CD4-positive, alpha-beta memory T cell (primary cell): ENCODE results near the gene ODAD3. TPM values are rescaled to one million over a fixed set of nuclear protein-coding genes. Genes with fewer than 3 reads are reported as not detected.

Source experiments
- CTCF ChIA-PET: fragments of 350-600 bp; sonication (Branson Sonifier 250); formaldehyde crosslinking; loops from one replicate; lab custom pipeline; 2021; ENCODE audit warnings: inconsistent platforms; ENCODE audit not compliant: partially characterized antibody; lab: Charles Lee
- POLR2A ChIA-PET: fragments of 350-600 bp; sonication (Branson Sonifier 250); formaldehyde crosslinking; loops from one replicate; lab custom pipeline; 2021; ENCODE audit not compliant: partially characterized antibody; lab: Charles Lee
- DNase-seq, 5 donors: peaks; one replicate each; pipeline versions ENCODE4 v3.0.0 to v3.0.0-alpha.2; 2020 to 2022; ENCODE audit warnings: mixed read lengths in 1 of 5
- H3K27ac ChIP-seq: one replicate; pipeline ENCODE4 v1.7.0; 2013; ENCODE audit warnings: low read depth, low read length
- H3K27me3 ChIP-seq: 2 replicates; pipeline ENCODE4 v1.7.0; 2013; ENCODE audit warnings: mild to moderate bottlenecking, low read length, moderate library complexity; ENCODE audit not compliant: insufficient read depth
- H3K36me3 ChIP-seq: 2 replicates; pipeline ENCODE4 v1.7.0; 2013; ENCODE audit warnings: mild to moderate bottlenecking, low read length, moderate library complexity; ENCODE audit not compliant: insufficient read depth
- H3K4me1 ChIP-seq: 2 replicates; pipeline ENCODE4 v1.7.0; 2013; ENCODE audit warnings: mild to moderate bottlenecking, low read length, moderate library complexity; ENCODE audit not compliant: insufficient read depth
- H3K4me3 ChIP-seq, 2 donors: one replicate each; pipeline ENCODE4 v1.7.0; 2013; ENCODE audit warnings: low read length in 2 of 2, mild to moderate bottlenecking in 1 of 2
- H3K9me3 ChIP-seq, 2 donors: one replicate each; pipeline ENCODE4 v1.7.0; 2013; ENCODE audit warnings: low read length in 2 of 2, control low read depth in 1 of 2; ENCODE audit not compliant: control insufficient read depth in 1 of 2
- H3K27ac Mint-ChIP-seq, 7 donors: one replicate each; pipeline ENCODE4 v1.8.0; 2020 to 2021; ENCODE audit warnings: mixed read lengths in 7 of 7, mild to moderate bottlenecking in 6 of 7, inconsistent platforms in 3 of 7, moderate library complexity in 3 of 7
- H3K27me3 Mint-ChIP-seq, 2 donors: one replicate each; pipeline ENCODE4 v1.8.0; 2020 to 2021; ENCODE audit warnings: mixed read lengths in 2 of 2
- H3K36me3 Mint-ChIP-seq, 2 donors: one replicate each; pipeline ENCODE4 v1.8.0; 2020 to 2021; ENCODE audit warnings: mixed read lengths in 2 of 2, inconsistent platforms in 1 of 2, mild to moderate bottlenecking in 1 of 2
- H3K4me1 Mint-ChIP-seq, 4 donors: one replicate each; pipeline ENCODE4 v1.8.0; 2020 to 2021; ENCODE audit warnings: mixed read lengths in 4 of 4, mild to moderate bottlenecking in 1 of 4
- H3K4me3 Mint-ChIP-seq, 8 donors: one replicate each; pipeline ENCODE4 v1.8.0; 2020 to 2021; ENCODE audit warnings: mixed read lengths in 8 of 8, mild to moderate bottlenecking in 7 of 8, moderate library complexity in 6 of 8, inconsistent platforms in 3 of 8
- H3K9me3 Mint-ChIP-seq, 8 donors: one replicate each; pipeline ENCODE4 v1.8.0; 2020 to 2021; ENCODE audit warnings: mixed read lengths in 8 of 8, mild to moderate bottlenecking in 5 of 8, inconsistent platforms in 3 of 8, moderate library complexity in 1 of 8
- intact Hi-C: fragments of 100-400 bp; cut with micrococcal nuclease; formaldehyde crosslinking; loops from one replicate; pipeline ENCODE4 v1.15.1; 2023
- polyA plus RNA-seq, 2 donors: library from polyadenylated mRNA; unstranded; fragments of 300-500 nt; fragmentation: Illumina TruSeq; gene quantifications; one replicate each; pipeline ENCODE4 v1.2.3, GENCODE V29; 2021
- total RNA-seq, 2 experiments: library from RNA; stranded (reverse); gene quantifications; one replicate each; pipeline ENCODE4 v1.2.3, GENCODE V29; 2021

ODAD3 gene
- total and polyA plus RNA-seq, 4 experiments from 2014 or later = not detected

- Histone ChIP-seq H3K36me3 (peaks cover 3% of the 10 kb centered on the region), H3K4me1 (no peaks in the 10 kb centered on the region), H3K27me3 (no peaks in the 10 kb centered on the region), H3K4me3 (no peak overlapping the region), H3K27ac (no peak overlapping the region), H3K9me3 (no peaks in the 10 kb centered on the region)
- H3K27me3 Mint-ChIP-seq = no peaks in the 10 kb centered on the region
- H3K4me1 Mint-ChIP-seq = peaks cover 0 to 1% (median 0%) of the 10 kb centered on the region in 4 donors
- peaks cover 6 to 9% of the 10 kb centered on the region in 2 donors for H3K36me3 Mint-ChIP-seq
- H3K4me3 Mint-ChIP-seq = no peak overlapping the region
- DNase-seq = no peak
- intact Hi-C loops = no loop called here
- ChIA-PET POLR2A (no interaction called here), CTCF (interaction anchor here (0.6 to 1.4 kb wide), 3 partner anchors 23 to 238 kb away, joined by 3 to 8 read pairs (median 3); no protein-coding TSS in a partner anchor)
- H3K9me3 Mint-ChIP-seq = no peaks in the 10 kb centered on the region
- H3K27ac Mint-ChIP-seq = no peak overlapping the region
These were observed 17.1 kb upstream of the ODAD3 start for GRCh38 chr19:11451871-11452619.

DNA sequence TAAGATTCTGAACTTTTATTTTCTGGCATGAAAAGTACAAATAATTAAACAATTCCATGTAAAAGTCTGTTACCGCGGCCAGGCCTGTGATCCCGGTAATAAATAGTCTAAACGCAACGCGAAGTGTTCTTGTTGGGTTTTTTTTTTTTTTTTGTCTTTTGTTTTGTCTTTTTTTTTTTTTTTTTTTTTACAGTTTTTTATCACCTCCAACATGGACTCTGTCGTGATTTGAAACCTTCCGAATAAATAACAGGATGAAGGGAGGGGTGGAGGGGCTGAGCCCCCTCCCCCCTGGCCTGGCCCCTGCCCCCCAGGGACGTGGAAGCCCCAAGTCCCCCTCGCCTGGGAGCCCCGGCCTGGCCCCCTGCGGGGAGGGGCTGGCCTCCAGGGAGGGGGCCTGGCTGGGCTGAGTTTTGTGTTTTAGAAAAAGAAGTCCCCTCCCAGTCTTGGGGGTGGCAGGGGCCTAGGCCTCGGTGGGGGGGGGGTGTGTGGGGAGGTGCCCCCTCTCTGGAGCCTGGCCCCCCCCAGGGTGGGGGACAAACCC is 16.5 kb upstream of the ODAD3 start:
- Histone ChIP-seq H3K27me3 (no peaks in the 10 kb centered on the region), H3K9me3 (no peaks in the 10 kb centered on the region), H3K27ac (no peak overlapping the region), H3K4me1 (no peaks in the 10 kb centered on the region), H3K36me3 (peaks cover 3% of the 10 kb centered on the region), H3K4me3 (no peak overlapping the region)
- no peaks in the 10 kb centered on the region for H3K9me3 Mint-ChIP-seq
- H3K4me1 Mint-ChIP-seq = peaks cover 0 to 1% (median 0%) of the 10 kb centered on the region in 4 donors
- H3K4me3 Mint-ChIP-seq = no peak overlapping the region
- POLR2A ChIA-PET = no interaction called here
- intact Hi-C loops = no loop called here
- H3K36me3 Mint-ChIP-seq = peaks cover 6 to 11% of the 10 kb centered on the region in 2 donors
- DNase-seq = no peak
- CTCF ChIA-PET = interaction anchor here (1.2 to 1.4 kb wide), 2 partner anchors 31 to 70 kb away, joined by 4 to 8 read pairs; no protein-coding TSS in a partner anchor
- H3K27me3 Mint-ChIP-seq = no peaks in the 10 kb centered on the region
- no peak overlapping the region for H3K27ac Mint-ChIP-seq

DNA sequence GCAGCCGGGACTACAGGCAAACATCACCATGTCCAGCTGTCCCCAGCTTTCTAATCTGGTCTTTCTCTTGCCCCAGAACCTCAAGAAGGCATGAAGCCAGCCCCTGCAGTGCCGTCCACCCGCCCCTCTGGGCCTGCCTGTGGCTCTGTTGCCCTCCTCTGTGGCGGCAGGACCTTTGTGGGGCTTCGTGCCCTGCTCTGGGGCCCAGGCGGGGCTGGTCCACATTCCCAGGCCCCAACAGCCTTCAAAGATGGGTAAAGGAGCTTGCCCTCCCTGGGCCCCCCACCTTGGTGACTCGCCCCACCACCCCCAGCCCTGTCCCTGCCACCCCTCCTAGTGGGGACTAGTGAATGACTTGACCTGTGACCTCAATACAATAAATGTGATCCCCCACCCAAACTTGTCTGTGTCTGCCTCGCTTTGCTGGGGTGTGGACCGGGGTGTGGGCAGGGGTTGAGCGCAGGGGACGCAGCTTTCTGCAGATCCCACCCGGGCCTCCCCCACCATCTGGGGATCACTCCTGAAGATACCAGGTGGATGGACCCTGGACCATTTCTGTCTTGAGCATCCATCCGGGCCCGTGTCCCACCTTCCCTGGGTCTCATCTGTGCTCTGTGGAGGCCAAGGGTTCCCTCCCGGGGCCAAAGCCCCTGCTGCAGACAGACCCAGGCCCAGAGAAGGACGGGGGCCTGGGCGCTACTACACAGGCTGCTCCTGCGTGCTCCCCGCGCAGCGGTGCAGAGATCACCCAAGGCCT is 15.8 kb upstream of the ODAD3 start:
- H3K27me3 ChIP-seq = no peaks in the 10 kb centered on the region
- peak overlapping the region in 2 of 7 donors; percentile 13 to 65 for H3K27ac Mint-ChIP-seq
- intact Hi-C loops = no loop called here
- no peak overlapping the region for H3K27ac ChIP-seq
- DNase-seq = no peak
- H3K4me1 ChIP-seq = no peaks in the 10 kb centered on the region
- no peaks in the 10 kb centered on the region for H3K9me3 ChIP-seq
- ChIA-PET CTCF (interaction anchor here (1.2 kb wide), 1 partner anchor 70 kb away, joined by 4 read pairs; no protein-coding TSS in a partner anchor), POLR2A (no interaction called here)
- peaks cover 6 to 13% of the 10 kb centered on the region in 2 donors for H3K36me3 Mint-ChIP-seq
- H3K4me1 Mint-ChIP-seq = peaks cover 0 to 1% (median 0%) of the 10 kb centered on the region in 4 donors
- H3K9me3 Mint-ChIP-seq = no peaks in the 10 kb centered on the region
- no peaks in the 10 kb centered on the region for H3K27me3 Mint-ChIP-seq
- no peak overlapping the region for H3K4me3 ChIP-seq
- H3K4me3 Mint-ChIP-seq = no peak overlapping the region
- H3K36me3 ChIP-seq = peaks cover 3% of the 10 kb centered on the region

- Mint-ChIP-seq H3K4me3 (no peak overlapping the region), H3K36me3 (peaks cover 15 to 24% of the 10 kb centered on the region in 2 donors), H3K4me1 (peaks cover 0 to 1% (median 0%) of the 10 kb centered on the region in 4 donors), H3K9me3 (no peaks in the 10 kb centered on the region), H3K27me3 (no peaks in the 10 kb centered on the region), H3K27ac (no peak overlapping the region)
- H3K27ac ChIP-seq = no peak overlapping the region
- intact Hi-C loops = no loop called here
- peaks cover 17% of the 10 kb centered on the region for H3K36me3 ChIP-seq
- no peaks in the 10 kb centered on the region for H3K4me1 ChIP-seq
- no peak for DNase-seq
- no peaks in the 10 kb centered on the region for H3K9me3 ChIP-seq
- POLR2A ChIA-PET = interaction anchor here (0.6 kb wide), 1 partner anchor 10 kb away, joined by 3 read pairs; no protein-coding TSS in a partner anchor
- CTCF ChIA-PET = interaction anchor here (1.4 kb wide), 2 partner anchors 33 to 71 kb away, joined by 3 to 5 read pairs; no protein-coding TSS in a partner anchor
- H3K27me3 ChIP-seq = no peaks in the 10 kb centered on the region
- no peak overlapping the region for H3K4me3 ChIP-seq
These were observed 14.1 kb upstream of the ODAD3 start for GRCh38 chr19:11448923-11449554.

- Histone ChIP-seq H3K9me3 (no peaks in the 10 kb centered on the region), H3K27me3 (no peaks in the 10 kb centered on the region), H3K36me3 (peaks cover 20% of the 10 kb centered on the region), H3K27ac (no peak overlapping the region), H3K4me3 (no peak overlapping the region), H3K4me1 (no peaks in the 10 kb centered on the region)
- intact Hi-C loops = no loop called here
- Mint-ChIP-seq H3K27me3 (no peaks in the 10 kb centered on the region), H3K36me3 (peaks cover 17 to 26% of the 10 kb centered on the region in 2 donors), H3K27ac (no peak overlapping the region), H3K4me1 (peaks cover 0 to 1% (median 0%) of the 10 kb centered on the region in 4 donors), H3K9me3 (no peaks in the 10 kb centered on the region), H3K4me3 (no peak overlapping the region)
- ChIA-PET CTCF (interaction anchor here (1.4 kb wide), 2 partner anchors 34 to 71 kb away, joined by 3 to 5 read pairs; no protein-coding TSS in a partner anchor), POLR2A (interaction anchor here (0.6 kb wide), 1 partner anchor 10 kb away, joined by 3 read pairs; no protein-coding TSS in a partner anchor)
- no peak for DNase-seq
These were observed 13.5 kb upstream of the ODAD3 start for GRCh38 chr19:11448410-11448809.

- POLR2A ChIA-PET = no interaction called here
These were observed 12.7 kb upstream of the ODAD3 start for GRCh38 chr19:11447347-11448262.

More at GRCh38 chr19:11447347-11448262, 12.7 kb upstream of the ODAD3 start:
- H3K4me1 Mint-ChIP-seq = peaks cover 0 to 1% (median 0%) of the 10 kb centered on the region in 4 donors
- H3K27me3 Mint-ChIP-seq = no peaks in the 10 kb centered on the region
- Histone ChIP-seq H3K36me3 (peaks cover 21% of the 10 kb centered on the region), H3K4me1 (no peaks in the 10 kb centered on the region), H3K27me3 (no peaks in the 10 kb centered on the region), H3K4me3 (no peak overlapping the region), H3K27ac (no peak overlapping the region), H3K9me3 (no peaks in the 10 kb centered on the region)
- DNase-seq = no peak
- peak overlapping the region in 1 of 7 donors; percentile 46 for H3K27ac Mint-ChIP-seq
- CTCF ChIA-PET = interaction anchor here (1.1 to 1.4 kb wide), 3 partner anchors 35 to 70 kb away, joined by 3 to 5 read pairs (median 3); no protein-coding TSS in a partner anchor
- peaks cover 20 to 32% of the 10 kb centered on the region in 2 donors for H3K36me3 Mint-ChIP-seq
- no peaks in the 10 kb centered on the region for H3K9me3 Mint-ChIP-seq
- H3K4me3 Mint-ChIP-seq = no peak overlapping the region
- intact Hi-C loops = no loop called here
